Activated naive CD4-positive, alpha-beta T cell treated with Interleukin-2 at 50 U/mL for 16 hours (primary cell): ENCODE results near the gene MTAP.
A peak's percentile ranks its signal among the peaks of the same experiment; 100 is the strongest.

Experiments used
- DNase-seq: peaks from one replicate; pipeline ENCODE4 v3.0.0-alpha.2; 2020

MTAP gene

GRCh38 chr9:21854119-21854518 lies 51.7 kb downstream of the MTAP start:
- DNase-seq = no peak

DNA sequence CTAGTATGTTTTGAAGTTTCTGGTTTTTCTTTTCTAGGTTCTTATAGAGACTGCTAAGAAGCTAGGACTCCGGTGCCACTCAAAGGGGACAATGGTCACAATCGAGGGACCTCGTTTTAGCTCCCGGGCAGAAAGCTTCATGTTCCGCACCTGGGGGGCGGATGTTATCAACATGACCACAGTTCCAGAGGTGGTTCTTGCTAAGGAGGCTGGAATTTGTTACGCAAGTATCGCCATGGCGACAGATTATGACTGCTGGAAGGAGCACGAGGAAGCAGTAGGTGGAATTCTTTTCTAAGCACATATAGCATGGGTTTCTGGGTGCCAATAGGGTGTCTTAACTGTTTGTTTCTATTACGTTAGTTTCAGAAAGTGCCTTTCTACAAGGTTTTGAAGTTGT lies 52.2 kb downstream of the MTAP start:
- DNase-seq = no peak

DNA sequence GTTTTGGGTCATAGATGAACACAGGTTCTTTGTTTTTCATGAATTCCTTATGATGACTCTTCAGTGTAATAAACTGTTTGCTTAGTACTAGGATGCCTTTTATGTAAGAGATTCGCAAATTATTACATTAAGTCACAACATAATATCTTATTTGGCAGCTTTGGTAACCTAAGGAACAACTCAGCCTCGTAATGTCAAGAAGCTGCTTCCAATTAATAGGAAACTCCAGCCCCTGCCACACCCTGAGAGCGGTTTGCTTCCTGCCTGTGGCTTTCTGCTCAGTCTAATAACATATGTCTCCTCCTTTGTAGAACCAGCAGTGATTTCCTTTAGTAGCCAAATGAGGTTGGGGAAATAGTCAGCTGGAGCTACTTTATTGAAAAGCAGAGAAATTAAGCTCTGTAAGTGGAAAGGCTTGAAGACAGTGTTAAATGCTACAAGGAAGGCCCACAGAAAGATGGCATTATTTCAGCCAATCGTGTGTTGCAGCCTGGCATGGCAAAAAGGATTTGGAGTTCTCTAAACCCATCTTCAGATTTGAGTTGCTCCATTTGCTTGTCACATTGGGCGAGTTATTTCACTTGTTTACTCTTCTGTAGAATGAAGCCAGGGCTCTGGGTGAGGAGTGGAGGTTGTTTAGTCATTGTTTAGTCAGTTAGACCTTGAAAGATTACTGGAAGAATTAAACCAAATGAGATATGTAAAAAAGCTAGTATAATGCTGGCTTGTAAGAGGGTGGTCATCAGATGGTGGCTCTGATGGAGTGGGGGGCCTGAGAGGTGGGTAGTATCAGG lies 54.1 kb downstream of the MTAP start:
- no peak for DNase-seq

DNA sequence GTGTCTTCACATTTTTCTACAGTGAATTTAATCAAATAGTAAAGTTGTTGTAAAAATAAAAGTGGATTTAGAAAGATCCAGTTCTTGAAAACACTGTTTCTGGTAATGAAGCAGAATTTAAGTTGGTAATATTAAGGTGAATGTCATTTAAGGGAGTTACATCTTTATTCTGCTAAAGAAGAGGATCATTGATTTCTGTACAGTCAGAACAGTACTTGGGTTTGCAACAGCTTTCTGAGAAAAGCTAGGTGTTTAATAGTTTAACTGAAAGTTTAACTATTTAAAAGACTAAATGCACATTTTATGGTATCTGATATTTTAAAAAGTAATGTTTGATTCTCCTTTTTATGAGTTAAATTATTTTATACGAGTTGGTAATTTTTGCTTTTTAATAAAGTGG lies 60.4 kb downstream of the MTAP start:
- DNase-seq = no peak

DNA sequence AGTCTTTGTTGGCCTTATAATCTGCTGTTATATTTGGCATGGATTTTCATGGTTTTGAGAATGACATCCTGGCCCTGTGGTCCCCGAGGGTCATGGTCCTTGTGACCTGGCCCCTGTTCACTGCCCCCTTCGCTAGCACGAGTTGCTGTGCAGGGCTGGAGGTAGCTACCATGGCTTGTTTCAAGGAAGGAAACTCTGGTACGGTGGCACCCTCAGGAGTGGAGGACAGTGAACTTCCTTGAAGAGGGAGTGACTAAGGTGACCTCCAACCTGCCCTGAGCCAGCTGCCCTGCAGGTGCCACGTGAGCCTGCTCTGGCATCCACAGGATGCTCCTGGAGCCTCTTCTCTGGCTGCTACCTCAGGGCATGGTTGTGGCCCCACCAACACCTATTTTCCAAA lies 62.1 kb downstream of the MTAP start:
- DNase-seq = no peak

DNA sequence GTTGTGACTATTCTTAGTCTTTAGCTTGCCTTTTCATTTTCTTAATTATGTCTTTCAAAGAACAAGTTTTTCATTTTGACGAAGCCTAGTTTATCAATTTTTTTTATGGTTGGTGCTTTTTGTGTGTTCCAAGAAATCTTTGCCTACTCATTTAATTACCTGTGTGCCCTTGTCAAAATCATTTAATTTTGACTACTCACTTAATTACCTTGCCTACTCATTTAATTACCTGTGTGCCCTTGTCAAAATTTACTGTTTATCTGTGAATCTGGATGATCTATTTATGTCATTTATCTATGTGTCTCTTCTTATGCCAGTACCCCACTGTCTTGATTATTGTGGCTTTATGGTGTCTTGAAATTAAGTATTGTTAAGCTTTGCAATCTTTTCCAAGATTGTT lies 63.9 kb downstream of the MTAP start:
- DNase-seq = no peak

DNA sequence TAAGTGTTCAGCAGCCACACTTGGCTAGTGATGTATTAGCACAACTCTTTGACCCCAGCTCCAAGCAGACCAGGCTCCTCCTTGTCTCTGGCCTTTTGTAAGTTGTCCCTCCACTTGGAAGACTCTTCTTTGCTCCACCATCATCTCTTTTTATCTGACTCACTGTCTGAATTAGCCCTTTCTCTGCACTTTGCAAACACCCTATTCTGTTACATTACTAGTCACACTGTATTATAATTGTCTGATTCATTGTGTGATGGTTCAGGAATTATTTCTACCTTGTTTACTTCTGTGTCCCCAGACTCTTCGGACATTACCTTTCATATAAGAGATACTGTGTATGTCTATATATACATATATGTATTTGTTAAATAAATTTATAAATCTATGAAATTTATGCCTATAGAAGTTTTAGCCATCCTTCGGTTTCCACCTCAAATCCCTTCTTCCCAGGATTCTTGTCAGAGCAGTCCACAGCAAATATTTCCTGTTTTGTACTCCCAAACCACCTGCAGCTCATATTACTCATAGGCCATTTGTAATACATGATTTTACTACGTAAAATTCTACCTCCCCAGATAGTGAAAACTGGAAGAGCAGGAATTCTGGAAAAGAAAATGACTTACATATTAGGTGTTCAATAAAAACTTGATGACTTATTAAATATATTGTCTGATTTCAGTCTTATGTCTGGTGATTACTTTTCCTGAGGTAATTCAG lies 69.0 kb downstream of the MTAP start:
- no peak for DNase-seq

DNA sequence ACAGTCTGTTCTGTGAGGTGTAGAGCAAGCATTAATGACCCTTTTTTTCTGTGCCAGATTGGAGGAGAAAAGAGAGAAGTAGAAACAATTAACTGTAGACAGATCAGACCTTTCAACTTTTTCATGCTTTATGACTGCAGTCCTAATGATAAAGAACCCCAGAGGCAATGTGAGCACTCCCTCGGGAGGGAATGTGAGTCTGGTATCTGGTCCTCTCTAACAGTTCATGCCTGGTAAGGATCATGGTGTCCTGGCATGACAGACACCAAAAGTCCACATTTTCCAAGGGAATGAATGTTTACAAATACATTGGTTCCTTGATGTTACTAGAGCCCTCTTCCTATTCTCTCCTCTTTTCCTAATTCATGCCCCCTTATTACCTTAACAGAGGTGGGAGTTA lies 70.3 kb downstream of the MTAP start:
- DNase-seq = no peak

DNA sequence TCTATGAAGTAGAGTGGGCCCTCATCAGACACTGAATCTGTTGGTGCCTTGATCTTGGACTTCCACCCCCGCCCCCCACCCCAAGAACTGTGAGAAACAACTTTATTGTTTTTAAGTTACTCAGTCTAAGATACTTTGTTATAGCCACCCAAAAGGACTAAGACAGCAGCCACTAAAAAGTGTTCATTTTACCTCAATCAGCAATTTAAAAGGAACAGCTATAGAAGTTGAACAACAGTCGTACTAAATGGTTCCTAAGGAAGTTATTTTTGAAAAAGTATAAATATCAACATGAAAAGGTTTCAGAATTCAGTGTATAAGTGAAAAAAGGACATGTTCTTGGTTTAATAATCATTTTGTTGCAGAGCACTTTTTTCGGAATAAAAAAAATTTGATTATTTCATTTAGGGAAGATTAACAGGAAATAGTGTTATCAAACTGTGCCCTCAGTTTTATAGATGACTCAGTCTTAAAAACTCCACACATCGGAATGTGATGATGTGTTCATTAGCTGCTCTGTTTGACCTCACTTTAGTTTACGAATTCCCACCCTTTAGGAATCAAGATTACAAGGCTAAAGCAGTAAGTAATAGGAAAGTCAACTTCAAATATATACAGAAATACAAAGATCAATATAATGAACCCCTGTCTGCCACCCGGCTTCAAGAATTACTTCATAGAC lies 71.2 kb downstream of the MTAP start:
- no peak for DNase-seq

DNA sequence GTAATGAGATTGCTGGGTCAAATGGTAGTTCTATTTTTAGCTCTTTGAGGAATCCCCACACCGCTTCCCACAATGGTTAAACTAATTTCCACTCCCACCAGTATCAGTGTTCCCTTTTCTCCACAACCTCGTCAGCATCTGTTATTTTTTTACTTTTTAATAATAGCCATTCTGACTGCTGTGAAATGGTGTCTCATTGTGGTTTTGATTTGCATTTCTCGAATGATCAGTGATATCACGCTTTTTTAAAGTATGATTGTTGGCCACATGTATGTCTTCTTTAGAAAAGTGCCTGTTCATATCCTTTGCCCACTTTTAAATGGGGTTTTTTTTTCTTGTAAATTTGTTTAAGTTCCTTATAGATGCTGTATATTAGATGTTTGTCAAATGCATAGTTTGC lies 73.5 kb downstream of the MTAP start:
- DNase-seq = no peak

DNA sequence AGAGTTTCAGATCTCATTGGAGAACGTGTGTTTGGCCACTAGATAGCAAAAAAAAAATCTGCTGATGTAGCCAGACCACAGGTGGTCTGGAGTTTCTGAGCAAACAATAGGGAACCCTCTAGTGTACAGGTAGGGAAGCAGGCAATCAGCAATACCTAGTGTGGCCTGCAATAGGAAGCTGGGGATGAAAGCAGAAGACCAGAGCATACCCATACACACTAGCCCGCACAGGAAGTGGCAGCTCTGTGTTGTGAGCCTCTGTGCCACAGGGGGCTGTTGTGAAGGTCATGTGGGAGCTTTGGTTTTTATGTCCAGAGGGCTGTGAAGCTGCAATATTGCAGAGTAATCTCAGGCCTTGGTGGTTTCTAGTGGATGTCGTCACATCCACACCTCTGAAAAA lies 81.2 kb downstream of the MTAP start:
- DNase-seq = no peak

GRCh38 chr9:21889673-21890072 lies 87.2 kb downstream of the MTAP start:
- DNase-seq = no peak

DNA sequence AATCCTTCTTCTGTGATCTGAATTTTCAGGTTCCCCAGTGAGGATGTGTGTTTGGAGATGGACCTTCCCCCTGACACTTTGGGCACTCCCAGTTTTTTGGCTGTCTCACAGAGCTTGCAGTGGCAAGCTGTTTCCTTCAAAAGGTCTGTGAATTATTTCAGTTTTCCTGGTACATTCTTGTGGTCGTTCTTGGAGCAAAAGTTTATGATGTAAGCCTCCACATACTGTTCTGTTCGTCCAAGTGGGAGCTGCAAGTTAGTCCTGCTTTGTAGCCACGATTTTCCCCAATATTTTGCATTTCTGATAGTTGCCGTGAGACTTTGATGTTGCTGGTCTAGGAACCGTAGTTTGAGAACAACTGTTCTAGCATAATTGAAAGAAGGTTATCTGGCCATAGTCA lies 88.3 kb downstream of the MTAP start:
- no peak for DNase-seq

DNA sequence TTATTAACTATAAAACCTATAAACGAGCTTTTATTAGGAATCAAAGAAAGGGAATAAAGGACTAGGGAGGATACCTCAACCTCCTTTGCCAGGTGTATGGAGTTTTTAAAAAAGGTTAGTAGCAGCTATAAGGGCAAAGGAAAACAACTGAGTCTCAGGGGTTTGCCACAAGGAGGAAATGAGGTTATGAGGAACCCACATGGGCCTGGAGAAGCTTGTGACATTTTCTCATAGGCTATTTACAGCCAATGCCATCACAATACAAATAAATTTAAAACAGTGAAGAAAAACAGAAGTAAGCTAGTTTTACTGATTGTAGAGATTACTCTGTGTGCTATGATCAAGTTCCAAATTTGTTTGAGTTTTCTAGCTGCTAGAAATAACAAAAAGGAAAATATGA lies 99.1 kb downstream of the MTAP start:
- DNase-seq = no peak

DNA sequence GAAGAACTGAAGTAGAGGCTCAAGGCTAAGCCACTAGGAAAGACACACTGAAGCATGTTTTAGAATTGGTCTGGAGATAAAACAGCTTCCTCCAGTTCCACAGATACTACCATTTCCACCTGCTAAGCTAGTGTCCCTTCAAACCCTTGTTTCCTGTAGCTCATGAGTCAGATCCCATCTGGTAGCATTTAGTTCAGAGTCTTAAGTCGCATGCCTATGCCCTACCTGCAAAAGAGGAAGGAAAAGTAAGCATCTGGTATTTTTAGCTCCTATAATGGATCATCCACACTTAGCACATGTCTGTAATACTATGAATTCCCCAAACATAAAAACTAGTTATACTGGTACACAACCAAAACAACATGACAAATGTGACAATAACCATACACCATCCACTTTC lies 99.7 kb downstream of the MTAP start:
- no peak for DNase-seq

DNA sequence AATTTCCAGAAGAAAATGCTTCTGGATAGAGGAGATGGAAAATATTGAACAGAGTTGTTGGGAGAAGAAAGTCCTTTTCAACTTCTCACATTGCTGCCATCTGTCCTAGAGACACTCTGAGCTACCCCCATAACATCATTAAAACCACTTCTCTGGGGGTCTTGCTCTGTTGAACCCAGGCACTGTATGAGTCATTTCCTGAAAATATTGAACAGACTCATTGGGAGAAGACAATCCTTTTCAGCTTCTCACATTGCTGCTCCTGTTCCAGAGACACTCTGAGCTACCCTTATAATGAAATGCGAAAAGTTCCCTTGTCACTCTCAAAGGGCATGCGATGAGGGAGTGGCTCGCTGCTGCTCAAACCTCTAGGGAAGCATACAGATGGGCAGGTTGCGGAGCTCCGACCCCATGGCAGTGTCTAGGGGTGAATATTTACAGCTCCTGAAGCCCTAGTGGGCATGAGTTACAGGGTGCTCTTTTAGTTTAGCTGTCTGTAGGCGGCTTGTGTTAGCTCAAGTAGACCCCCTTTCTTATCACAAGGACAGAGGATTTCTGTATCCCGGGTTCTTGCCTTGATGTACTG lies 101.0 kb downstream of the MTAP start:
- DNase-seq = no peak

- no peak for DNase-seq
Observed at GRCh38 chr9:21904371-21904770, 101.9 kb downstream of the MTAP start.

- no peak for DNase-seq
Observed at GRCh38 chr9:21904776-21905175, 102.3 kb downstream of the MTAP start.

- no peak for DNase-seq
Observed at GRCh38 chr9:21906213-21906612, 103.8 kb downstream of the MTAP start.

DNA sequence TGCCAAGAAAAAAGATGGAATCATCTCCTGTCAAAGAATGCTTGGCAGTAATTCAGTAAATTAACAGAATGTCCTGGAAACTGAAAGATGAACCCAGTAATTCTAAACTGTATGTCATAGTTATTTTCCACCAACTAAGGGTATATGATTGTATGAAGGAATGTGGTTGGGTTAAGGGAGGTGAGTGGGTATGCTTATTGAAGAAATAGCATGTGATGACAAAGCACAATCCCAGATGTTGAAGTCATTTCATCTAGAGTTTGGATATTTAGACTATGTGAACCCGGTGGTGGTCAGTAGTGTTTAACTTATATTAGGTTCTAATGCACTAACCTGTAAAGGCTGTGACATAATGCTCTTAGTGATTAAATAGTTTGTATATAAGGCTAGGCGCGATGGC lies 104.4 kb downstream of the MTAP start:
- DNase-seq = no peak

- DNase-seq = peak; percentile 9
Observed at GRCh38 chr9:21919377-21920362, 117.2 kb downstream of the MTAP start.

DNA sequence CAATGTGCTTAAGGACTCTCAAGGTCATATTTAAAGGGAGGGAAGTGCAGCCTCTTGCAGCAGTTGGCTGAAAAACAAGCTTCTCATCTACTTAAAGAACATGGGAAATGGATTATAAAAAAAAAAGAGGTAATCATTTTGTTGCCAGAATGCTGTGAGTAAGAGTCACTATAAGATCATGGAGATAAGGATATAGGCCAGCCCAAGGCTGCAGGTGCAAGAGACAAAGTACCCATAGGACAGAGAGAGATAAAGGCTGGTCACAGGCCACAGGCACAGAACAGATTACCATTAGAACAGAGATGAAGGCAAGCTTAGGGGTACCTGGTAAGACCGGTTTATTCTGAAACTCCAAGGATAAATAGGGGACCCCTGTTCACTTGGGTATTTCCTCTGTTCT lies 121.3 kb downstream of the MTAP start:
- no peak for DNase-seq
